ENCODE measurements around the gene FITM1.

DNA sequence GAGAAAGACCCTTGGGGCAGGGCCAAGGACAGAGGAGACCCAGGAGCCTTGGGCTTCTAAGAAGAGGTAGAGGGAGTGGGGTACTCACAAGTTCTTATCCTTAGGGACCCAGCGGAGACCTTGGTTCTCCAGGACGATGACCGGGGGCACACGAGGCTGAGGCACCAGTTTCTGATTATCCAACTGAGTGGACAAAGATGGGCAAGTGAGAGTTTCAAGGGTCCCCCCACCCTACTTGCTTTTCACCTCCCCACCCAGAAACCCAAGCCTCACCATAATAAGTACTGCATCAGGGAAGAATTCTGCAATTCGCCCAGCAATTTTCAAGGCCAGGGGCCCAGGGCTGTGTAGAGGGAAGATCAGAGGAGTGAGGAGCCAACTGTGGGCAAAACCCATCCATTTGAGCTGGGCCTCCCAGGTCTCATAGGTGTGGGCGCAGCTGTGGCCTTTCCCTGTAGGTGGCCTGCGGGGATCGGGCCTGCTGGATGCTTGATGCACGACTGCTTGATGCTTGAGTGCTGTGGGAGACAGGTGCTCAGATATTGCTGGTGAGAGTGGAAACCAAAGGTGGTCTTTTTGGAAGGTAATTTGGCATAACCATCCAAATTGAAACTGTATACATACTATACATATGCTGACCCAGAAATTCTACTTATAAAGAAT, 8.9 kb downstream of the FITM1 start:
- TF ChIP-seq, protein P1, sequence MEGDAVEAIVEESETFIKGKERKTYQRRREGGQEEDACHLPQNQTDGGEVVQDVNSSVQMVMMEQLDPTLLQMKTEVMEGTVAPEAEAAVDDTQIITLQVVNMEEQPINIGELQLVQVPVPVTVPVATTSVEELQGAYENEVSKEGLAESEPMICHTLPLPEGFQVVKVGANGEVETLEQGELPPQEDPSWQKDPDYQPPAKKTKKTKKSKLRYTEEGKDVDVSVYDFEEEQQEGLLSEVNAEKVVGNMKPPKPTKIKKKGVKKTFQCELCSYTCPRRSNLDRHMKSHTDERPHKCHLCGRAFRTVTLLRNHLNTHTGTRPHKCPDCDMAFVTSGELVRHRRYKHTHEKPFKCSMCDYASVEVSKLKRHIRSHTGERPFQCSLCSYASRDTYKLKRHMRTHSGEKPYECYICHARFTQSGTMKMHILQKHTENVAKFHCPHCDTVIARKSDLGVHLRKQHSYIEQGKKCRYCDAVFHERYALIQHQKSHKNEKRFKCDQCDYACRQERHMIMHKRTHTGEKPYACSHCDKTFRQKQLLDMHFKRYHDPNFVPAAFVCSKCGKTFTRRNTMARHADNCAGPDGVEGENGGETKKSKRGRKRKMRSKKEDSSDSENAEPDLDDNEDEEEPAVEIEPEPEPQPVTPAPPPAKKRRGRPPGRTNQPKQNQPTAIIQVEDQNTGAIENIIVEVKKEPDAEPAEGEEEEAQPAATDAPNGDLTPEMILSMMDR (conservative IDR thresholded peaks at IDR 0.05; ENCODE audit: low read depth in 2 of 2) = no peak
- no peak for TF ChIP-seq EZH2 (IDR thresholded peaks at IDR 0.05; ENCODE audit: low read depth, unreplicated experiment)
- TF ChIP-seq POLR2AphosphoS5 (IDR thresholded peaks at IDR 0.05; ENCODE audit: low read depth) = no peak
- no peak for TF ChIP-seq REST (IDR thresholded peaks at IDR 0.05; ENCODE audit: unreplicated experiment)
- no peak for TF ChIP-seq EZH2phosphoT487 (IDR thresholded peaks at IDR 0.05; ENCODE audit: unreplicated experiment)
- no peak for TF ChIP-seq ZNF331 (CRISPR knock-in tag; IDR thresholded peaks at IDR 0.05; ENCODE audit: low read depth)
- TF ChIP-seq, protein P2, sequence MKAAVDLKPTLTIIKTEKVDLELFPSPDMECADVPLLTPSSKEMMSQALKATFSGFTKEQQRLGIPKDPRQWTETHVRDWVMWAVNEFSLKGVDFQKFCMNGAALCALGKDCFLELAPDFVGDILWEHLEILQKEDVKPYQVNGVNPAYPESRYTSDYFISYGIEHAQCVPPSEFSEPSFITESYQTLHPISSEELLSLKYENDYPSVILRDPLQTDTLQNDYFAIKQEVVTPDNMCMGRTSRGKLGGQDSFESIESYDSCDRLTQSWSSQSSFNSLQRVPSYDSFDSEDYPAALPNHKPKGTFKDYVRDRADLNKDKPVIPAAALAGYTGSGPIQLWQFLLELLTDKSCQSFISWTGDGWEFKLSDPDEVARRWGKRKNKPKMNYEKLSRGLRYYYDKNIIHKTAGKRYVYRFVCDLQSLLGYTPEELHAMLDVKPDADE (IDR thresholded peaks at IDR 0.05) = no peak
